ENCODE measurements around the gene PVRIG. TPM values are rescaled to one million over a fixed set of nuclear protein-coding genes. Genes with fewer than 3 reads are reported as not detected.
"Not testable (repeated sequence)": the region's sequence is repeated elsewhere in the genome, so short reads cannot be mapped to it uniquely, and the experiment has no call there.

PVRIG gene
- total RNA-seq, 1 donor from 2014 or later: not detected

DNA sequence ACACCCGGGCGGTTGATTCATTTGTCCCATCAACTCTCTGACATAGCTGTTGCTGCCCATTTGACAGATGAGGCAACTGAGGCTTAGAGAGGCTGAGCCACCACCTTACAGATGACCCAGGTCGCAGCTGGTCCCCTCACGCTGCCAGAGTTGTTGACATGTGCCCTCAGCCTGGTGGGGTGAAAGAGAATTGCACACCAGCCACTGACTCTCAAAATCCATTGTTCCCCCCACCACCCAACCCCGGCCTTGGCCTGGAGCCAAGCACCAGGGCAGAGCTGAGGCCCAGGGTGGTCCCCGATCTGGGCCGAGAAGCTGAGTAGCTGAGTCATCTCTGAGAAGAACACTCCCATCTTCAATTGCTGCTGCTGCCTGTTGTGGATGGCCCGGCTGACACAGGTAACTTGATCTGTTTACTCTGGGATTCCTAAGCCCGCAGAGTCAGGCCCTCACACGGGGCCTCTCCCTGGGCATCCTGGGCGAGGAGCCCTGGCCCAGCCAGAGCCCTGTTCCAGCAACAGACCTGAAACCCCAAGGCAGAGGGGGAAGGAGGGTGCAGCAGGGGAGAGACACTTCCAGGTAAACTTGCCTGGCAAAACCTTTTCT, 27.5 kb downstream of the PVRIG start:
- no peaks in the 10 kb centered on the region for H3K36me3 Mint-ChIP-seq (ENCODE audit: low read depth)
- no peaks in the 10 kb centered on the region for H3K27me3 Mint-ChIP-seq (ENCODE audit: low read depth)
- TF ChIP-seq, protein P1, sequence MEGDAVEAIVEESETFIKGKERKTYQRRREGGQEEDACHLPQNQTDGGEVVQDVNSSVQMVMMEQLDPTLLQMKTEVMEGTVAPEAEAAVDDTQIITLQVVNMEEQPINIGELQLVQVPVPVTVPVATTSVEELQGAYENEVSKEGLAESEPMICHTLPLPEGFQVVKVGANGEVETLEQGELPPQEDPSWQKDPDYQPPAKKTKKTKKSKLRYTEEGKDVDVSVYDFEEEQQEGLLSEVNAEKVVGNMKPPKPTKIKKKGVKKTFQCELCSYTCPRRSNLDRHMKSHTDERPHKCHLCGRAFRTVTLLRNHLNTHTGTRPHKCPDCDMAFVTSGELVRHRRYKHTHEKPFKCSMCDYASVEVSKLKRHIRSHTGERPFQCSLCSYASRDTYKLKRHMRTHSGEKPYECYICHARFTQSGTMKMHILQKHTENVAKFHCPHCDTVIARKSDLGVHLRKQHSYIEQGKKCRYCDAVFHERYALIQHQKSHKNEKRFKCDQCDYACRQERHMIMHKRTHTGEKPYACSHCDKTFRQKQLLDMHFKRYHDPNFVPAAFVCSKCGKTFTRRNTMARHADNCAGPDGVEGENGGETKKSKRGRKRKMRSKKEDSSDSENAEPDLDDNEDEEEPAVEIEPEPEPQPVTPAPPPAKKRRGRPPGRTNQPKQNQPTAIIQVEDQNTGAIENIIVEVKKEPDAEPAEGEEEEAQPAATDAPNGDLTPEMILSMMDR (conservative IDR thresholded peaks at IDR 0.05): peak; percentile 24
- no peaks in the 10 kb centered on the region for H3K9me3 Mint-ChIP-seq
- no peak for DNase-seq (ENCODE audit: low read depth, low spot score)
- peak overlapping the region; percentile 62 for H3K27ac Mint-ChIP-seq (ENCODE audit: unreplicated experiment)
- peaks cover 45% of the 10 kb centered on the region for H3K4me1 Mint-ChIP-seq
- no peak overlapping the region for H3K4me3 Mint-ChIP-seq

DNA sequence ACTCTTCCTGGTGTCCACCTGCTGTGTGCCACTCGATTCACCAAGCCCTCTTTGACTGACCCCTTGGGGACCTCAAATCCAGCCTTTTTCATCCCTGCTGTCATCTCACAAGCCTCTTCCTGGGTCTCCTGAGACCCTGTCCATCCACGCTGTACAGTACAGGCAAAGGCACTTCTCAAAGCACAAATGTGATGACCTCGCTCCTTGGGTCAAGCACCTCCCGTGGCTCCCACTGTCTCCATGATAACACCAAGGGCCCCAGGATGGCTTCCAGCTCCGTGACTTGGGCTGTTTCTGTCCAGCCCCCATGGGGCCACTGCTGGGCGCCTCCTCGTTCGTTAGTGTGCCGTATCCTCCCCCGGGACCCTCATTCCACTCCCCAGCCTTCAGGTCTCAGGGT, 28.7 kb downstream of the PVRIG start:
- no peak for DNase-seq (ENCODE audit: low read depth, low spot score)
- H3K4me1 Mint-ChIP-seq: peaks cover 34% of the 10 kb centered on the region
- no peak overlapping the region for H3K27ac Mint-ChIP-seq (ENCODE audit: unreplicated experiment)
- no peaks in the 10 kb centered on the region for H3K27me3 Mint-ChIP-seq (ENCODE audit: low read depth)
- H3K4me3 Mint-ChIP-seq: no peak overlapping the region
- no peaks in the 10 kb centered on the region for H3K9me3 Mint-ChIP-seq
- no peaks in the 10 kb centered on the region for H3K36me3 Mint-ChIP-seq (ENCODE audit: low read depth)
- TF ChIP-seq, protein P1 (conservative IDR thresholded peaks at IDR 0.05): no peak

DNA sequence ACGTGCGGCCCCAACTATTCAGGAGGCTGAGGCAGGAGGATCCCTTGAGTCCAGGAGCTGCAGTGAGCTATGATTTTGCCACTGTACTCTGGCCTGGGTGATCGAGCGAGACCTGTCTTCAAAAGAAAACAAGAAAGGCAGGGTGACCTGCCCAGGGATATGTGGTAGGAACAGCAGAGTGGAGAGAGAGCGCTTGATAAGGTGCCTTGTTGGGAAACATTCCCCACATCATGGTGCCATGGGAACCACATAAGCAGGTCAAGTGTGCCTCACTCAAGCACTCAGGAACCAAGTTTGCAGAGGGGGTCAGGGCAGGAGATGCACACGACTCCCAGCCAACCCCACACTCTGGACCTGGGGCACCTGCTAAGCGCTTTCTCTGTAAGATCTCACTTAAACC, 37.3 kb downstream of the PVRIG start:
- TF ChIP-seq, protein P1 (conservative IDR thresholded peaks at IDR 0.05): no peak
- DNase-seq (ENCODE audit: low read depth, low spot score): no peak
- no peaks in the 10 kb centered on the region for H3K36me3 Mint-ChIP-seq (ENCODE audit: low read depth)
- no peaks in the 10 kb centered on the region for H3K4me1 Mint-ChIP-seq
- H3K9me3 Mint-ChIP-seq: no peaks in the 10 kb centered on the region
- no peak overlapping the region for H3K27ac Mint-ChIP-seq (ENCODE audit: unreplicated experiment)
- no peaks in the 10 kb centered on the region for H3K27me3 Mint-ChIP-seq (ENCODE audit: low read depth)
- H3K4me3 Mint-ChIP-seq: no peak overlapping the region

DNA sequence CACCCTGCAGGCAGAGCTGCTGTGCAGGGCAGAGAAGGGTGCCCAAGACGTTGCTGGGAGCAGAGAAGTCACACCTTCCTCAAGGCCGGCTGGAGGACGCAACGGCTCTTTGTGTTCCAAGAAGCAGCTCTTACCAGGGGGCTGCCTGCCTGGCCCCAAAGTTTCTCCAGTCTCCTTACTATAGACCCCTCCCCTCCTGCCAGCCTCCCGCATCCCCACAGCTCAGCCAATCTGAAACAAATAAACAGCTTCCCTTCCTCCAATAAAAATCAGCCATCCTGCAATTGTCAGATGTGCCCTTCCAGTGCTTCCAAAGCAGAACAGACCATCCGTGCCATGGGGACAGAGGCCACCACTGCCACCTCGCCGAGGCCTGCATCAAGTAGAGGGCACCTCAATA, 40.2 kb downstream of the PVRIG start:
- not testable (repeated sequence) for H3K36me3 Mint-ChIP-seq (ENCODE audit: low read depth); H3K9me3 Mint-ChIP-seq; H3K27me3 Mint-ChIP-seq (ENCODE audit: low read depth); H3K4me3 Mint-ChIP-seq; DNase-seq (ENCODE audit: low read depth, low spot score); H3K4me1 Mint-ChIP-seq; H3K27ac Mint-ChIP-seq (ENCODE audit: unreplicated experiment)

DNA sequence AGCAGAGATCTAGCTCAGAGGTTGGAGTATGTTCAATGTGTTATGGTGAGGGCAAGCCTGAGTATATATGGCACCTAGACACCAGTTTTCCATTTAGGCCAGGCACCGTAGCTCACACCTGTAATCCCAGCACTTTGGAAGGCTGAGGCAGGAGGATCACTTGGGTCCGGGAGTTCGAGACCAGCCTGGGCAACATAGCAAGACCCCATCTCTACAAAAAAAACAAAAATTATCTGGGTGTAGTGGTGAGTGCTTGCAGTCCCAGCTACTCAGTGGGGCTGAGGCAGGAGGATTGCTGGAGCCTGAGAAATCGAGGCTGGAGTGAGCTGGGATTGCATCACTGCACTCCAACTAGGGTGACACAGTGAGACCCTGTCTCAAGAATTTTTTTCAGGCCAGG, 43.1 kb downstream of the PVRIG start:
- DNase-seq (ENCODE audit: low read depth, low spot score); H3K9me3 Mint-ChIP-seq; H3K4me1 Mint-ChIP-seq; H3K27me3 Mint-ChIP-seq (ENCODE audit: low read depth); H3K27ac Mint-ChIP-seq (ENCODE audit: unreplicated experiment); H3K36me3 Mint-ChIP-seq (ENCODE audit: low read depth); H3K4me3 Mint-ChIP-seq: not testable (repeated sequence)

DNA sequence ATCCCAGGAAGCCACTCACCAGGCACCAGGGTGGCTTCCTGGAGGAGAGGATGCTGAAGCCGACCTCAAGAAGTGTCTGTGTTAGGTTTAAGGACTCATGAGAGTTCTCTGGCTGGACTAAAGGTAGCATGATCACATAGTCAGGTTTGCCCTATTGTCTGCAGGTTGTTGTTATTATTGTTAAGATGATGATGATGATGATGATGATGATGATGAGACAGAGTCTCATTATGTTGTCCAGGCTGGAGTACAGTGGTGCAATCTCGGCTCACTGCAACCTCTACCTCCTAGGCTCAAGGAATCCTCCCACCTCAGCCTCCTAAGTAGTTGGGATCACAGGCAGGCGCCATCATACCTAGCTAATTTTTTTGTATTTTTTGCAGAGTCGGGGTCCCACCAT, 44.5 kb downstream of the PVRIG start:
- DNase-seq (ENCODE audit: low read depth, low spot score); H3K9me3 Mint-ChIP-seq; H3K27me3 Mint-ChIP-seq (ENCODE audit: low read depth); H3K27ac Mint-ChIP-seq (ENCODE audit: unreplicated experiment); H3K36me3 Mint-ChIP-seq (ENCODE audit: low read depth); H3K4me3 Mint-ChIP-seq: not testable (repeated sequence)
- H3K4me1 Mint-ChIP-seq: peaks cover 12% of the 10 kb centered on the region

DNA sequence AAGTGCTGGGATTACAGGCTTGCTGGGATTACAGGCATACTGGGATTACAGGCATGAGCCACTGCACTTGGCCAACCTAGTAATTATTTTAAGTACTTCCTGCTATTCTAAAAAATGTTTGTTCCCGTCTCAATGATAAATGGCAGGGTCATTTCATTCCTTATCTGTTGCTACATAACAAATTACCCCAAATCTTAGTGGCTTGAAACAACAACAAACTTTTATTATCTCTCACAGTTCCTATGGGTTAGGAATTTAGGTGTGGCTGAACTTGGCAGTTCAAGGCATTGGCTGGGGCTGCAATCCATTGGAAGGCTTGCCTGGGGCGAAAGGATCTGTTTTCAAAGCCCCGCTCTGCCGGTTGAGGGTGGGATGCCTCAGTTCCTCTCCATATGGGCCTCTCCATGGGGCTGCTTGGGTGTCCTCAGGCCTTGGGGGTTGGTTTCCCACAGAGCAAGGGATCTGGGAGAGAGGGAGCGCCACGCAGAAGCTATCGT, 45.0 kb downstream of the PVRIG start:
- H3K36me3 Mint-ChIP-seq (ENCODE audit: low read depth); H3K27ac Mint-ChIP-seq (ENCODE audit: unreplicated experiment); H3K27me3 Mint-ChIP-seq (ENCODE audit: low read depth); DNase-seq (ENCODE audit: low read depth, low spot score); H3K4me3 Mint-ChIP-seq; H3K9me3 Mint-ChIP-seq: not testable (repeated sequence)
- H3K4me1 Mint-ChIP-seq: peaks cover 17% of the 10 kb centered on the region

DNA sequence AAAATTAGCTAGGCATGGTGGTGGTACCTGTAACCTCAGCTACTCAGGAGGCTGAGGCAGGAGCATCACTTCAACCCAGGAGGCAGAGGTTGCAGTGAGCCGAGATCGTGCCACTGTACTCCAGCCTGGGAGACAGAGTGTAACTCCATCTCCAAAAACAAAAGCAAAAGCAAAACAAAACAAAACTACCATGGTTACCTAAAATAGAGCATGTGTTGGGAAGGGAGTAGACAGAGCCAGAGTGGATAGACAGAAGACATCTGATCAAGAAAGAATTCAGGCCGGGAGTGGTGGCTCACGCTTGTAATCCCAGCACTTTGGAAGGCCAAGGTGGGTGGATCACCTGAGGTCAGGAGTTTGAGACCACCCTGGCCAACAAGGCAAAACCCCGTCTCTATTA, 46.1 kb downstream of the PVRIG start:
- not testable (repeated sequence) for H3K36me3 Mint-ChIP-seq (ENCODE audit: low read depth); DNase-seq (ENCODE audit: low read depth, low spot score); H3K4me3 Mint-ChIP-seq; H3K27me3 Mint-ChIP-seq (ENCODE audit: low read depth); H3K27ac Mint-ChIP-seq (ENCODE audit: unreplicated experiment); H3K9me3 Mint-ChIP-seq
- peaks cover 27% of the 10 kb centered on the region for H3K4me1 Mint-ChIP-seq

All from neural crest cell (in vitro differentiated cells).